ENCODE measurements around the gene NUDT3.

DNA sequence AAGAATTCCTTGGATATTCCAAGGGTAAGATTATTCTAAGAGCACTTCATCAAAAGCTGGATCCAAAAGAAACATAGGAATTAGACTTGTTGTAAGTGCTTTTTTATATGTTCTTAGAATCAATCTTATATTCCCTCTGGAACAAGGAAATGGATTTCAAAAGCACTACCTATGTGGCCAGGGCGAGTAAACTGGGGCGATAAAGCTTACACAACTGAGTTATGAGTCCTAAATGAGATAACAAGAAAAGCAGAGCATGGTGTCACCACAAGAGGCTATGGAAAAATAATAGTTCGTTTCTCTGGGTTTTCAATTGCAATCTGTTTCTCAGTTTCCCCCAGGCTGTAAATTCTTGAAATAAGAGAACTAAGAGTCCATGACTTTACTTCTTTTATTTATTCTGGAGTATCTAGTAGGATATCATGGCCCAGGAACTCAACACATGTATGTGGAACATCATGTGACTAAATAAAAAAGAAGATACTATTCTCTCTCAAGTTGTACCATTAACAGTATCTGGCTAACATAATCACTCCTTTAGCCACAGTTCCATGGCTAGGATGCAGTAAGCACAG, 51.5 kb downstream of the NUDT3 start:
- TF ChIP-seq BRCA1 (IDR thresholded peaks at IDR 0.05), result no peak
- TF ChIP-seq BRCA1 (CRISPR knock-in tag; IDR thresholded peaks at IDR 0.05), result no peak
- no peak for TF ChIP-seq ZKSCAN1 (IDR thresholded peaks at IDR 0.05; ENCODE audit: low read depth, low read length)
